Fibroblast of lung (primary cell): ENCODE measurements around the gene MBOAT2.

Experiments
- EZH2 ChIP-seq: IDR thresholded peaks from 2 replicates; pipeline ENCODE4 v1.5.1; 2012; ENCODE audit warnings: low read length, control low read depth, mild to moderate bottlenecking; ENCODE audit errors: missing control alignments
- TF ChIP-seq, protein P1 (sequence below), 2 donors: IDR thresholded peaks in 1 of 2; conservative IDR thresholded peaks in 1 of 2; 1 replicate in 1 of 2; 2 replicates in 1 of 2; pipeline ENCODE4 v1.5.1; 2011 to 2012; ENCODE audit warnings: low read length in 2 of 2, control low read depth in 1 of 2, inconsistent platforms in 1 of 2, low read depth in 1 of 2, mild to moderate bottlenecking in 1 of 2

- TF ChIP-seq, protein P1, sequence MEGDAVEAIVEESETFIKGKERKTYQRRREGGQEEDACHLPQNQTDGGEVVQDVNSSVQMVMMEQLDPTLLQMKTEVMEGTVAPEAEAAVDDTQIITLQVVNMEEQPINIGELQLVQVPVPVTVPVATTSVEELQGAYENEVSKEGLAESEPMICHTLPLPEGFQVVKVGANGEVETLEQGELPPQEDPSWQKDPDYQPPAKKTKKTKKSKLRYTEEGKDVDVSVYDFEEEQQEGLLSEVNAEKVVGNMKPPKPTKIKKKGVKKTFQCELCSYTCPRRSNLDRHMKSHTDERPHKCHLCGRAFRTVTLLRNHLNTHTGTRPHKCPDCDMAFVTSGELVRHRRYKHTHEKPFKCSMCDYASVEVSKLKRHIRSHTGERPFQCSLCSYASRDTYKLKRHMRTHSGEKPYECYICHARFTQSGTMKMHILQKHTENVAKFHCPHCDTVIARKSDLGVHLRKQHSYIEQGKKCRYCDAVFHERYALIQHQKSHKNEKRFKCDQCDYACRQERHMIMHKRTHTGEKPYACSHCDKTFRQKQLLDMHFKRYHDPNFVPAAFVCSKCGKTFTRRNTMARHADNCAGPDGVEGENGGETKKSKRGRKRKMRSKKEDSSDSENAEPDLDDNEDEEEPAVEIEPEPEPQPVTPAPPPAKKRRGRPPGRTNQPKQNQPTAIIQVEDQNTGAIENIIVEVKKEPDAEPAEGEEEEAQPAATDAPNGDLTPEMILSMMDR (conservative IDR thresholded peaks at IDR 0.05 in 1 of 2, IDR thresholded peaks at IDR 0.05 in 1 of 2; ENCODE audit: low read depth in 1 of 2, low read length in 2 of 2) = no peak
- TF ChIP-seq EZH2 = no peak
Observed at GRCh38 chr2:9031246-9031645, 27.8 kb upstream of the MBOAT2 start.
